Activated CD8-positive, alpha-beta T cell treated with anti-CD3 and anti-CD28 coated beads for 36 hours (primary cell): ENCODE measurements around the gene TMEM178B. TPM values are rescaled to one million over a fixed set of nuclear protein-coding genes. Genes with fewer than 3 reads are reported as not detected.

Source experiments
- ATAC-seq: fragments of 200-7000 bp; cut with Tn5 transposase; one replicate; pipeline ENCODE4 v1.10.0; 2021; ENCODE audit warnings: mild to moderate bottlenecking, moderate library complexity
- CTCF ChIA-PET: fragments of 350-600 bp; sonication (Branson Sonifier 250); formaldehyde crosslinking; loops from one replicate; lab custom pipeline; 2021; ENCODE audit warnings: antibody characterized with exemption; lab: Charles Lee
- POLR2A ChIA-PET: fragments of 350-600 bp; sonication (Branson Sonifier 250); formaldehyde crosslinking; loops from one replicate; lab custom pipeline; 2021; ENCODE audit warnings: antibody characterized with exemption; lab: Charles Lee
- DNase-seq: peaks from one replicate; pipeline ENCODE4 v3.0.0-alpha.2; 2020
- H3K27ac Mint-ChIP-seq: one replicate; pipeline ENCODE4 v1.8.0; 2021; ENCODE audit warnings: mild to moderate bottlenecking, mixed read lengths
- H3K27me3 Mint-ChIP-seq: one replicate; pipeline ENCODE4 v1.8.0; 2021; ENCODE audit warnings: mixed read lengths
- H3K36me3 Mint-ChIP-seq: one replicate; pipeline ENCODE4 v1.8.0; 2021; ENCODE audit warnings: low read depth, mixed read lengths
- H3K4me1 Mint-ChIP-seq: one replicate; pipeline ENCODE4 v1.8.0; 2021; ENCODE audit warnings: low read depth, mixed read lengths
- H3K4me3 Mint-ChIP-seq: one replicate; pipeline ENCODE4 v1.8.0; 2021; ENCODE audit warnings: mild to moderate bottlenecking, moderate library complexity, mixed read lengths
- H3K9me3 Mint-ChIP-seq: one replicate; pipeline ENCODE4 v1.8.0; 2021; ENCODE audit warnings: mixed read lengths
- intact Hi-C: fragments of 100-400 bp; cut with micrococcal nuclease; formaldehyde crosslinking; loops from one replicate; pipeline ENCODE4 v1.10.0; 2022
- total RNA-seq, 2 experiments: library from RNA; stranded (reverse); gene quantifications; one replicate each; pipeline ENCODE4 v1.2.3, GENCODE V29; 2021
- TF ChIP-seq, protein P1 (sequence below): fragments of 200-600 bp; IDR thresholded peaks from one replicate; pipeline ENCODE4 v1.8.0; 2022; ENCODE audit warnings: antibody characterized with exemption, mild to moderate bottlenecking

The TMEM178B gene
- total RNA-seq, 2 experiments from 2014 or later: 0.34 to 1.1 TPM

DNA sequence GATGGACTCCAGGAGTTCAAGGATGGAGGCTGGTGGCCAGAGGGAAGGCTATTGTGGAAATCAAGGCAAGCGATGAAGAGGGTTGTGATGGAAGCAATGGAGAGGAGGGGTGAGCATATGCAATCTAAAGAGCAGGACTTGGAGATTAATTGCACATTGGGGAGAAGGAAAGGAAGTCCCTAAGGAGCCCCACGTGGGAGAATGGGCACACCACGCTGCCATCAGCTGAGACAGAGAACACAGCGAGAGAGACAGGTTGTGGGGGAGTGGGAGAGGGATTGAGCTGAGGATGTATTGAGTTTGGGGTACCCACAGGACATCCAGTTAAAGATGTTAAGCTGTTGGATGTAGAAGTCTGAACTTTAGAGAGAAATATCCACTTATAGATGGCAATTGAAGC is 73.6 kb downstream of the TMEM178B start:
- no peak overlapping the region for H3K27ac Mint-ChIP-seq

DNA sequence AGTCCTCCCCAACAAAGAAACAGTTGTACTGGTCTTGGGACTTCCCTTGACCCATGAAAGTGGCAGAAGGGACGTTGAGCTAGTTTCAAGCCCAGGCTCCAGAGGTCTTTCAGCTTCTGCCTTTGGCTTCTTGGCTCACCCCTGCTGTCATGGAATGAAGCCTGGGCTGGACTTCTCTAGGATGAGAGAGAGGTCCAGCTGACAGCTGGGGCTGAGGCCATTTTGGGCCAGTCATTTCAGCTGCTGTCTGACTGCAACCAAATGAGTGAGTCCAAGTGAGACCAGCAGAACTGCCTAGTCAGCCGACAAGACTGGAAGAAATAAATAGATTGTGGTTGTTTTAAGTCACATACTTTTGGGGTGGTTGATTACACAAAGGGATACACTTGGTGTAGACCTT is 76.6 kb downstream of the TMEM178B start:
- POLR2A ChIA-PET: no interaction called here
- no peak overlapping the region for H3K27ac Mint-ChIP-seq
- H3K4me3 Mint-ChIP-seq: no peak overlapping the region
- DNase-seq (no peak), ATAC-seq (no peak)
- intact Hi-C loops: no loop called here
- CTCF ChIA-PET: interaction anchor here (1.1 kb wide), 1 partner anchor 826 kb away, joined by 3 read pairs; no protein-coding TSS in a partner anchor
- H3K4me1 Mint-ChIP-seq: no peaks in the 10 kb centered on the region
- no peaks in the 10 kb centered on the region for H3K9me3 Mint-ChIP-seq
- H3K27me3 Mint-ChIP-seq: no peaks in the 10 kb centered on the region
- TF ChIP-seq, protein P1, sequence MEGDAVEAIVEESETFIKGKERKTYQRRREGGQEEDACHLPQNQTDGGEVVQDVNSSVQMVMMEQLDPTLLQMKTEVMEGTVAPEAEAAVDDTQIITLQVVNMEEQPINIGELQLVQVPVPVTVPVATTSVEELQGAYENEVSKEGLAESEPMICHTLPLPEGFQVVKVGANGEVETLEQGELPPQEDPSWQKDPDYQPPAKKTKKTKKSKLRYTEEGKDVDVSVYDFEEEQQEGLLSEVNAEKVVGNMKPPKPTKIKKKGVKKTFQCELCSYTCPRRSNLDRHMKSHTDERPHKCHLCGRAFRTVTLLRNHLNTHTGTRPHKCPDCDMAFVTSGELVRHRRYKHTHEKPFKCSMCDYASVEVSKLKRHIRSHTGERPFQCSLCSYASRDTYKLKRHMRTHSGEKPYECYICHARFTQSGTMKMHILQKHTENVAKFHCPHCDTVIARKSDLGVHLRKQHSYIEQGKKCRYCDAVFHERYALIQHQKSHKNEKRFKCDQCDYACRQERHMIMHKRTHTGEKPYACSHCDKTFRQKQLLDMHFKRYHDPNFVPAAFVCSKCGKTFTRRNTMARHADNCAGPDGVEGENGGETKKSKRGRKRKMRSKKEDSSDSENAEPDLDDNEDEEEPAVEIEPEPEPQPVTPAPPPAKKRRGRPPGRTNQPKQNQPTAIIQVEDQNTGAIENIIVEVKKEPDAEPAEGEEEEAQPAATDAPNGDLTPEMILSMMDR: no peak
- H3K36me3 Mint-ChIP-seq: no peaks in the 10 kb centered on the region

More for the DNA sequence above, 73.6 kb downstream of the TMEM178B start:
- peaks cover 2% of the 10 kb centered on the region for H3K27me3 Mint-ChIP-seq
- POLR2A ChIA-PET: no interaction called here
- H3K4me3 Mint-ChIP-seq: no peak overlapping the region
- TF ChIP-seq, protein P1: no peak
- CTCF ChIA-PET: no interaction called here
- H3K4me1 Mint-ChIP-seq: no peaks in the 10 kb centered on the region
- ATAC-seq (no peak), DNase-seq (no peak)
- H3K36me3 Mint-ChIP-seq: no peaks in the 10 kb centered on the region
- intact Hi-C loops: no loop called here
- no peaks in the 10 kb centered on the region for H3K9me3 Mint-ChIP-seq

DNA sequence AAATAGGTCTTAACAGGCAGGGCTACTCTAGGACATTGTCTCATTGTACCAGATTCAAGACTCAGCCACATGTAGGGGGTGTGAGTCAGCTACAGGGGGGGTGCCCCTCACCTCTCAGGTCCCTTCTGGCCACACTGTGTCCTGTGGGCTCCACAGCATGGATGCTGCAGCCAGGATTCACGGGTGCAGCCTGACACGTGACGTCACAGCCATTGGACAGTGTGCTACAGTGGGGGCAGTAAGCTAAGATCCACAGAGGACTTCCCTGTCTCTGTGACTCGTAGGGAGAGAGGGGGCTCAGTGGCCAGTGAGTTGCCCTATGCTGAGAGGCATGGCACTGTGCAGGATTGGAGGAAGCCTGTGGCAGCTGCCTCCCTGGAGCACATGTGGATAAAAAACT is 77.9 kb downstream of the TMEM178B start:
- no peak for ATAC-seq
- no peaks in the 10 kb centered on the region for H3K9me3 Mint-ChIP-seq
- no peaks in the 10 kb centered on the region for H3K36me3 Mint-ChIP-seq
- no peak overlapping the region for H3K27ac Mint-ChIP-seq
- no peaks in the 10 kb centered on the region for H3K27me3 Mint-ChIP-seq
- intact Hi-C loops: no loop called here
- ChIA-PET CTCF (no interaction called here), POLR2A (no interaction called here)
- H3K4me3 Mint-ChIP-seq: no peak overlapping the region
- no peak for DNase-seq
- no peaks in the 10 kb centered on the region for H3K4me1 Mint-ChIP-seq
- TF ChIP-seq, protein P1: no peak

DNA sequence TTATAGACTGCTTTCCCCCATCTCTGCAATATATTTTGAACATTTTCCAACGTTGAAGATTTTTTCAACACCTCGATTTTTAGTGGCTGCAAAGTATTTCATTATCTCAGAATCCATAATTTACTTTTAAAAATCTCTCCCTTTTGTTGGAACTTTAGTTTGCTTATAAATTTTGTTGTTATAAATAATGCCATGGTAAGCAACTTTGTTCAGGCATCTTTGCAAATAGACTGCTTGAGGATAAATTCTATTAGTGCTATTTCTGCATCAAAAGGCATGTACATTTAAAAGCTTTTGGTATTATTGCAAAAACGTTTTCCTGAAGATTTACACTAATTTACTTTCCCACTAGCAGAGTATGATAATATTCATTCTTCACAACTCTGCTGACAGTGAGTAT is 79.4 kb downstream of the TMEM178B start:
- intact Hi-C loops: no loop called here
- ChIA-PET CTCF (no interaction called here), POLR2A (interaction anchor here (0.8 kb wide), 1 partner anchor 45 kb away, joined by 3 read pairs; no protein-coding TSS in a partner anchor)
- no peak for ATAC-seq
- Mint-ChIP-seq H3K4me3 (no peak overlapping the region), H3K27me3 (no peaks in the 10 kb centered on the region), H3K27ac (no peak overlapping the region), H3K9me3 (no peaks in the 10 kb centered on the region), H3K36me3 (no peaks in the 10 kb centered on the region), H3K4me1 (no peaks in the 10 kb centered on the region)
- no peak for DNase-seq
- TF ChIP-seq, protein P1: no peak

DNA sequence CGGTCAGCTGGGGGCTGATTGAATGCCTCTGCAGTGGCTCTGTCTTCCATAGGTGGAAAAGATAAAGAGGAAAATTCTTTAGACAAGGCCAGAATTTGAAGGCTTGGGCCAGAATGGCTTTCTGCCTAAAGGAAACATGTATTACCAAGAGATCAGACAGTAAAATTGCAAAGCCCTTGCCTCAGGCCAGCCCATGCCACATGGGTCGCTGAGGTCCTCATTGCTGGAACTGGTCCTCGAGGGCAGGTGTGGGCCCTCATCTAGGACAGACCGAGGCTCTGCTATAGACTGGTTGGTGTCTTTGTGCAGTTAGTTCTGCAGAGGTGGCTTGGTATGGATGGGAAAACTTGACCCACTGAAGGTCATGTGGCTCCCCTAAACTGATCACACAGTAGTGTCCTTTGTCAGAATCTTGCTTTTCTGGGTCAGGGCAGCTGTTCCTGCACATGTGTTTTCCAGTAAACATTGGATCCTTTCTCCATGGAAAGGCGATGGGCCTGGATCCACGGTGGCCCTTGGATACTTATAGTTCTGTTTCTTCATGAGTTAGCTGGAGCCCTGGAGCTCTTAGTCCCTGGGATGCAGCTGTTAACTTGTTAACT is 80.4 kb downstream of the TMEM178B start:
- Mint-ChIP-seq H3K27me3 (no peaks in the 10 kb centered on the region), H3K27ac (no peak overlapping the region), H3K9me3 (no peaks in the 10 kb centered on the region), H3K36me3 (no peaks in the 10 kb centered on the region), H3K4me3 (no peak overlapping the region), H3K4me1 (no peaks in the 10 kb centered on the region)
- no peak for DNase-seq
- TF ChIP-seq, protein P1: no peak
- ATAC-seq: no peak
- POLR2A ChIA-PET: no interaction called here
- CTCF ChIA-PET: no interaction called here
- intact Hi-C loops: no loop called here
